Activated CD4-positive, alpha-beta memory T cell treated with anti-CD3 and anti-CD28 coated beads, Interleukin-2, amount 10 ng/mL, durations not matched to agents 7 days and 5 days (primary cell): ENCODE results near the gene PREX1. TPM values are rescaled to one million over a fixed set of nuclear protein-coding genes. Genes with fewer than 3 reads are reported as not detected.

ENCODE experiments used
- CTCF ChIA-PET: fragments of 350-600 bp; sonication (Branson Sonifier 250); formaldehyde crosslinking; loops from one replicate; lab custom pipeline; 2021; ENCODE audit warnings: antibody characterized with exemption, inconsistent platforms; lab: Charles Lee
- POLR2A ChIA-PET: fragments of 350-600 bp; sonication (Branson Sonifier 250); formaldehyde crosslinking; loops from one replicate; lab custom pipeline; 2021; ENCODE audit warnings: antibody characterized with exemption; lab: Charles Lee
- DNase-seq: peaks from one replicate; pipeline ENCODE4 v3.0.0-alpha.2; 2020
- H3K27ac Mint-ChIP-seq: one replicate; pipeline ENCODE4 v1.8.0; 2021; ENCODE audit warnings: mild to moderate bottlenecking, mixed read lengths
- H3K27me3 Mint-ChIP-seq: one replicate; pipeline ENCODE4 v1.8.0; 2021; ENCODE audit warnings: mixed read lengths
- H3K36me3 Mint-ChIP-seq: one replicate; pipeline ENCODE4 v1.8.0; 2021; ENCODE audit warnings: low read depth, mixed read lengths
- H3K4me1 Mint-ChIP-seq: one replicate; pipeline ENCODE4 v1.8.0; 2021; ENCODE audit warnings: mixed read lengths
- H3K4me3 Mint-ChIP-seq: one replicate; pipeline ENCODE4 v1.8.0; 2021; ENCODE audit warnings: mild to moderate bottlenecking, mixed read lengths
- H3K9me3 Mint-ChIP-seq: one replicate; pipeline ENCODE4 v1.8.0; 2021; ENCODE audit warnings: mixed read lengths
- total RNA-seq, 2 experiments: library from RNA; stranded (reverse); gene quantifications; one replicate each; pipeline ENCODE4 v1.2.3, GENCODE V29; 2021

Gene PREX1
- total RNA-seq, 2 experiments from 2014 or later = 158 to 160 TPM

DNA sequence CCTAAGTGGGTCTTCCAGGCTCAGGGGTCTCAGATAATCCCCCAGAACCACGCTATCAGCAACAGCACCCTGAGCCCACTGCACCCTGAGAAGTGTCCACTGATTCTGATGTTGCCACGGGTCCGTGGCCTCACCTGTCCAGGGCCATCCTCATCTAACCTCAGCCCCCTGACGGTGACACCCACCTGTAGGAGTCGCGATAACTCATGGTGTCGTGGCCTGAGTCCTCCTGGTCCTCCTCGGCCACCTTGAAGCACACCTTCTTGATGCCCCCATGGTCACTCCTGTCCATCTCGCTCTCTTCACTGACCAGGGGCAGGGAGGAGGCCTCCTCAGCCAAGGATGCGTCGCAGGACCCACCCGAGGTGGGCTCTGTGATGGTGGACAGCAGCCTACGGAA, 182.1 kb downstream of the PREX1 start:
- H3K9me3 Mint-ChIP-seq = no peaks in the 10 kb centered on the region
- ChIA-PET POLR2A (no interaction called here), CTCF (no interaction called here)
- no peak overlapping the region for H3K4me3 Mint-ChIP-seq
- H3K36me3 Mint-ChIP-seq = peaks cover 79% of the 10 kb centered on the region
- H3K4me1 Mint-ChIP-seq = peaks cover 3% of the 10 kb centered on the region
- no peak overlapping the region for H3K27ac Mint-ChIP-seq
- H3K27me3 Mint-ChIP-seq = no peaks in the 10 kb centered on the region
- DNase-seq = no peak

DNA sequence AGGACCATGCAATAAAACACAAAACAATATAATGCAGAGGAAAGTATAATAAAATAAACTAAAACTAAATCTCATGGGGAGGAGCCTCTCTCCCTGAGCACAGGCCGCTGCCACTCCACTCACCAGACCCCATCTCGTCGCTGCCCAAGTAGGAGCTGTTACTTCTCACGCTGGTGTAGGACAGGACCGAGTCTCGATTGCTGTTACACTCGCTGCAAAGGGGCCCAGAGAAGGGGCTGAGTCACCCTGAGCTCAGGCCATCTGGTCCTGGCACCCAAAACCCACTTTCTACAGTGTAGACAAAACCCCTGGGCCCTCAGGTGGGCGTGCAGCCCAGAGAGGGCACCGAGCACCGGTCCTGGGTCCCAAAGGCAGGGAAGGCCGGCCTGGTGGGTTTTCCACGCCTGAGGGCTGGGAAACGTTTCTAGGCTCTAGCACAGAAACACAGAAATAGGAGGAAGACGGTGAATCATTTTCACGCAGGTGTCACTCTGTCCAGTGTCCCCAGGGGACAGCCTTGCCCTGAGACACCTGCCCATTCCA, 183.4 kb downstream of the PREX1 start:
- POLR2A ChIA-PET = no interaction called here
- CTCF ChIA-PET = interaction anchor here (1.6 kb wide), 1 partner anchor 24 kb away, joined by 4 read pairs; no protein-coding TSS in a partner anchor
- Mint-ChIP-seq H3K4me3 (no peak overlapping the region), H3K4me1 (peaks cover 13% of the 10 kb centered on the region), H3K27ac (peak overlapping the region; percentile 6), H3K27me3 (no peaks in the 10 kb centered on the region), H3K9me3 (no peaks in the 10 kb centered on the region), H3K36me3 (peaks cover 79% of the 10 kb centered on the region)
- no peak for DNase-seq

DNA sequence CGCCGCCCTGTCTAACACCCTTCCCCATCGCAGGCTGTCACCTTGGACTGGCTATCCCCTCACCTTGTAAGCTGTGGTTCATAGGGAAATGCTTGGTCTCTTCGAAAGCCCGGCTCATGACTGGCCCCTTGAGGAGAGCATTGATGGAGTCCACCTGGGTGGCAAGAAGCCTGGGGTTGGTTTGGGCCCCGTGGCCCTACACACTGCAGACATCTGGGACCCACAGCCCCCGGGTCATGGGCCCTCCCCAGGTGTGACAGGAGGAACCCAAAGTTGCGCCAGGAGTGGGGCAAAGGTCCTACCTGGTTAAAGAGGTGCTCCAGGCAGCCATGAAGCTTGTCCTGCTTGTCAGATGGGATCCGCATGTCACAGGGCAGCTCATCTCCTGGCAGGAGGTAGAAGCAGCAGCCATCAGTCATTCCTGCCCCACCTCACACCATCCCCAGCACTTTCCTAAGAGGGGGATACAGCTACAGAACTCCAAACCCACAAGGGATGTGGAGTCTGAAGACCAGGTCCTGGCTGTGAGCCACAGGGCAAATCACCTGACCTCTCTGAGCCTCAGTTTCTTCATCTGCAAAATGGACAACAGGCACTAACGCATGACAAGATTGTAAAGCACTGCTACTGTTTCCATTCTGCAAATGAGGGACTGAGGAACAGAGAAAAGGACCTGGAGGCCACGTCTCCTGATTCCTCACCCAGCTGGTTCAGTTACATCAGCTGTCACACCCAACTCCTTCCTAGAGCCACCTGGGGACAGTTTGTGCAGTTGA, 185.5 kb downstream of the PREX1 start:
- no peak for DNase-seq
- Mint-ChIP-seq H3K4me1 (peaks cover 28% of the 10 kb centered on the region), H3K27ac (no peak overlapping the region), H3K9me3 (no peaks in the 10 kb centered on the region), H3K4me3 (no peak overlapping the region), H3K36me3 (peaks cover 75% of the 10 kb centered on the region), H3K27me3 (no peaks in the 10 kb centered on the region)
- POLR2A ChIA-PET = no interaction called here
- CTCF ChIA-PET = no interaction called here

DNA sequence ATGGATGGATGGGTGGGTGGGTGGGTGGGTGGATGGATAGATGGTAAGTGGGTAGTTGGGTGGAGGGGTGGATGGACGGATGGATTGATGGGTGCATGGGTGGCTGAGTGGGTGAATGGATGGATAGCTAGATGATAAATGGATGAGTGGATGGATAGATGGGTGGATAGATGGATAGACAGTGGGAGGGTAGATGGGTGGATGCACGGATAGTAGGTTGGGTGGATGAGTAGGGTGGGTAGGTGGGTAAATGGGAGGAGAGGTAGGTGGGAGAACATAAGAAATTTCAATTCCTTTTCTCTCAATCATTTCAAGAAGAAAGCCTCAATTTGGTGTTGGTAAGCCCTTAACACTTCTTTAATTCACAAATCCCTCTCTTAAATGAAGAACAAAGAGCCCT, 186.9 kb downstream of the PREX1 start:
- H3K9me3 Mint-ChIP-seq = no peaks in the 10 kb centered on the region
- H3K4me1 Mint-ChIP-seq = peaks cover 29% of the 10 kb centered on the region
- no peaks in the 10 kb centered on the region for H3K27me3 Mint-ChIP-seq
- no peak overlapping the region for H3K4me3 Mint-ChIP-seq
- DNase-seq = no peak
- H3K27ac Mint-ChIP-seq = no peak overlapping the region
- H3K36me3 Mint-ChIP-seq = peaks cover 70% of the 10 kb centered on the region
- ChIA-PET POLR2A (no interaction called here), CTCF (no interaction called here)

DNA sequence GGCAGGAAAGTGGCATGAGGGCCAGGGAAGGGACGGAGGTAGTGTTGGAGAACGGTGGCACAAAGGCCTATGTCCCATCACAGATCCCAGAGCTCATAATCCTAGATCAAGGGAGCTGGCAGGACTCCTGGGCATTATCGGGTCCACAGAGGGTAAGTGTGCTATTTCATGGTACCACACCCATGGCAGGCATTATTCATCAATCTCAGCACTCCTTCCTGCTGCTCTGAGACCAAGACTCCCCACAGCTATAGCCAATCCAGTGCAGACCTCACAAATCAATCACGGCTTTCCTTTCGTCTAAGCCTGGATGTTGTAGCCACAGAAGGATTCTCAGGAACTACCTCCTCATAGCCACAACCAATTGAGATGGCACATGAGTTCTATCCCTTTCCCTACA, 187.9 kb downstream of the PREX1 start:
- H3K4me3 Mint-ChIP-seq = no peak overlapping the region
- POLR2A ChIA-PET = no interaction called here
- DNase-seq = no peak
- no peaks in the 10 kb centered on the region for H3K27me3 Mint-ChIP-seq
- H3K9me3 Mint-ChIP-seq = no peaks in the 10 kb centered on the region
- peaks cover 38% of the 10 kb centered on the region for H3K4me1 Mint-ChIP-seq
- peak overlapping the region; percentile 63 for H3K27ac Mint-ChIP-seq
- peaks cover 70% of the 10 kb centered on the region for H3K36me3 Mint-ChIP-seq
- CTCF ChIA-PET = interaction anchor here (0.5 to 0.6 kb wide), 2 partner anchors 265 to 745 kb away, joined by 3 read pairs; no protein-coding TSS in a partner anchor

DNA sequence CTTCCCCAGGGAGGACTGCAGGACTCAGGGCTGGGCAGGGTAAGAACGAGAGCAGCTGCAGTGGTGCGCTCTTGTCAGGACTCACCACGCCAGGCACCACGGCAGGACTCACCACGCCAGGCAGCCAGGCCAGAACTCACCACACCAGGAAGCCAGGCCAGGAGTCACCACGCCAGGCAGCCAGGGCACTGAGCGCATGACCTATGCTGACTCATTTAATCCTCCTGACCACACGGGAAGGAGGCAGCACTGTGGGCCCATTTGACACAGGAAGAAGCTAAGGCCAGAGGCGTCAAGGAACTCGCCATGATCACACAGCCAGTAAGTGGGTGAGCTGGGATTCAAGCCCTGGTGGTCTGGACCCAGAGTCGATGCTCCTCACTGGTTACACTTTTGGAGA, 189.3 kb downstream of the PREX1 start:
- H3K4me1 Mint-ChIP-seq = peaks cover 45% of the 10 kb centered on the region
- no peaks in the 10 kb centered on the region for H3K9me3 Mint-ChIP-seq
- ChIA-PET CTCF (interaction anchor here (1.7 kb wide), 1 partner anchor 266 kb away, joined by 4 read pairs; no protein-coding TSS in a partner anchor), POLR2A (no interaction called here)
- H3K27me3 Mint-ChIP-seq = no peaks in the 10 kb centered on the region
- peaks cover 67% of the 10 kb centered on the region for H3K36me3 Mint-ChIP-seq
- peak; percentile 38 for DNase-seq
- no peak overlapping the region for H3K4me3 Mint-ChIP-seq
- H3K27ac Mint-ChIP-seq = peak overlapping the region; percentile 72

DNA sequence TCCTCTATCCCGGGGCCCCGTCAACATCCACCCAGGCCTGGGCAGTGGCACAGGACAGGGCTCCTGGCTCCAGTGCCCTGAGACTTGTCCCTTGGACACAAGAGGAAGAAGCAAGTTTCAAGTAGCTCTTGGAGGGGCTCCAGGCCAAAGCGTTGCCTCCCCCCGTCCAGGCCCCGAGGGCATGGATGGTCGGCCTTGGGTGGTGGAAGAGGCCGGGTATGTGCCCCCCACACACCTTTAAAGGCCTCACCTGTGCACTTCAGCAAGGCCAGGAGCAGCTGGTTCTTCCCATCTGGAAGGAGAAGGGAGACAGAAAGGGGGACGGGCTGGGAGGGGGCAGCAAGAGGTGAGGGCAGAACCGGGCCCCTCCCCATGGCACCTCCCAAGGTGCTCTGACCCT, 190.3 kb downstream of the PREX1 start:
- peaks cover 73% of the 10 kb centered on the region for H3K36me3 Mint-ChIP-seq
- no peak overlapping the region for H3K27ac Mint-ChIP-seq
- DNase-seq = no peak
- peaks cover 53% of the 10 kb centered on the region for H3K4me1 Mint-ChIP-seq
- POLR2A ChIA-PET = no interaction called here
- CTCF ChIA-PET = interaction anchor here (0.6 to 3.2 kb wide), 3 partner anchors 268 to 559 kb away, joined by 4 to 20 read pairs (median 4); no protein-coding TSS in a partner anchor
- no peak overlapping the region for H3K4me3 Mint-ChIP-seq
- H3K27me3 Mint-ChIP-seq = no peaks in the 10 kb centered on the region
- H3K9me3 Mint-ChIP-seq = no peaks in the 10 kb centered on the region

DNA sequence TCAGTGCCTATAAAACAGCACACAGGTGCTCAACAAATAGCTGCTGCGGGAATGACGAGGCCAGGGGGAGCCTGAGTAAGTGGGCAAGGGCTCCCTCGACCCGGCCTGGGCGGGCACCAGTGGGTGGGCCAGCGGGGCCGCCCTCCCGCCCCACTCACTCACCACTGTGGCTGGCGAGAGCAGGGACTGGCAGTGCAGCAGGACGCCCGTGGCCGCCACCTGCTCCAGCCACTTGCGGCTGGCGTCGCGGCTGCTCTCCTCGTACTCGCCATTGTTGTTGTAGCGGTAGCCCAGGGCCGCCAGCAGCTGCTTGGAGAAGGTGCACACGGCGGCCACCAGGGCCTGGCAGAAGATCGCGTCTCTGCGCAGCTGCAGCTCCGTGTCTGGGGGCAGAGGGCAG, 191.5 kb downstream of the PREX1 start:
- Mint-ChIP-seq H3K4me1 (peaks cover 53% of the 10 kb centered on the region), H3K36me3 (peaks cover 69% of the 10 kb centered on the region)

DNA sequence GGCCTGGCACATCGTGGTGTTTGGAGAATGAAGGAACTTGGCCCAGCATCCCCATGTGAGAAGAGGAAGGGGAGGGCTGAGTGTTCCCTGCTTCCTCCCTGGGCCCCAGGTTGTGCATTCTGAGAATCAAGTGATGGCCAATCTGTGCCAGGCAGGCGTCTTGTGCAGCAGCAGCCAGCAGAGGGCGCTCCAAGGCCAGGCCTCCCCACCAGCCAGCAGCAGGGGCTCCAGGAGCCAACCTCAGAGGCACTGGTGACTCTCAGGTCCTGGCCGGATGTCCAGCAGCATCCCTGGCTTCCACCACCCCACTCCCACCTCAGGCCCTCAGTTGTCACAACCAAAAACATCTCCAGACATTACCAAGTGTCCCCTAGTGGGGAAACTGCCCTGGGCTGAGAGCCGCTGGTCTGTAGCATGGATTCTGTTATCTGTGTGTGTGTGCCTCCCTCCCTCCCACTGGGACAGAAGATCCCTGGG, 192.0 kb downstream of the PREX1 start:
- peaks cover 51% of the 10 kb centered on the region for H3K4me1 Mint-ChIP-seq
- no peaks in the 10 kb centered on the region for H3K9me3 Mint-ChIP-seq
- no peaks in the 10 kb centered on the region for H3K27me3 Mint-ChIP-seq
- CTCF ChIA-PET = interaction anchor here (0.6 to 3.2 kb wide), 6 partner anchors 11 to 270 kb away, joined by 3 to 20 read pairs (median 3); no protein-coding TSS in a partner anchor
- peaks cover 70% of the 10 kb centered on the region for H3K36me3 Mint-ChIP-seq
- peak overlapping the region; percentile 63 for H3K27ac Mint-ChIP-seq
- peak; percentile 74 for DNase-seq
- POLR2A ChIA-PET = no interaction called here
- H3K4me3 Mint-ChIP-seq = no peak overlapping the region

More for the DNA sequence above, 191.5 kb downstream of the PREX1 start:
- no peaks in the 10 kb centered on the region for H3K9me3 Mint-ChIP-seq
- H3K4me3 Mint-ChIP-seq = no peak overlapping the region
- ChIA-PET CTCF (interaction anchor here (3.2 kb wide), 1 partner anchor 269 kb away, joined by 20 read pairs; no protein-coding TSS in a partner anchor), POLR2A (no interaction called here)
- no peak overlapping the region for H3K27ac Mint-ChIP-seq
- DNase-seq = no peak
- no peaks in the 10 kb centered on the region for H3K27me3 Mint-ChIP-seq

DNA sequence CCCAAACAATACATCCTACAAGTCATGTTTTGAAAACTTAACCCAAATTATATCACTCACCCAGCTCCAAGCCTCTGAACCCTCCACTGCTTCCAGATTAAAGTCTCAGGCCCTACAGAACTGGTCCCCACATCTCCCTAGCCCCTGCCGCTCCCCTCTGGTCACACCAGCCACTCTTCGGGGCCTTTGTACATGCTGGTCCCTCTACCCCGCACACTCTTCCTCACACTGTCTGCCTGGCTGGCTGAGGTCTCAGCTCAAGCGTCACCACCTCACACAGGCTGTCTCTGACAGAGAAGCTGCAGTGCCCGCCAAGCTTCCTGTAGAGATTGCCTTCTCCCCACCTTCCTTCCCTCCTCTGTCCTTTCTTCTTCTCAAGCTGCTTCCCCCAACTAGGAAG, 192.4 kb downstream of the PREX1 start:
- Mint-ChIP-seq H3K27ac (peak overlapping the region; percentile 63), H3K4me1 (peaks cover 47% of the 10 kb centered on the region), H3K4me3 (no peak overlapping the region), H3K9me3 (no peaks in the 10 kb centered on the region), H3K27me3 (no peaks in the 10 kb centered on the region), H3K36me3 (peaks cover 67% of the 10 kb centered on the region)
- CTCF ChIA-PET = interaction anchor here (0.6 to 3.2 kb wide), 7 partner anchors 12 to 270 kb away, joined by 3 to 20 read pairs (median 3); no protein-coding TSS in a partner anchor
- no peak for DNase-seq
- POLR2A ChIA-PET = no interaction called here

DNA sequence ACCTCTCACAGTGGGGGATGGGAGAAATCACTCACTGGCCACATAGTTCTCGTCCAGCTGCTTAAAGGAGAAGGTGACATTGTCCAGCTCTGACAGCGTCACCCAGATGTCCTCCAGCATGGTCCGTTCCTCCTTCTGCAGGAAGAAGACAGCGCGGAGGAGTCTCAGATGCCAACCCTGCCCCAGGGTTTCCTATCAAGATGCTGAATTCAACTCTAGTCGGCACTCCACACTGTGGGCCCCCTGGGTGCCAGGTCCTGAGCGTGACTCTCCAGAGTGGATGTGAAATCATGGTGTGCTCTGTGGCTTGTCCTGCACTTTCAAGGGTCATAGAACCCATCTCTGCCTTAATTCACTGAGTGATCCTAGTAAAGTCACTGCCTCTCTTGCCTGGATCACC, 193.2 kb downstream of the PREX1 start:
- Mint-ChIP-seq H3K9me3 (no peaks in the 10 kb centered on the region), H3K4me1 (peaks cover 41% of the 10 kb centered on the region), H3K36me3 (peaks cover 68% of the 10 kb centered on the region), H3K27ac (peak overlapping the region; percentile 1), H3K4me3 (no peak overlapping the region), H3K27me3 (no peaks in the 10 kb centered on the region)
- ChIA-PET POLR2A (no interaction called here), CTCF (interaction anchor here (0.9 to 3.2 kb wide), 4 partner anchors 13 to 271 kb away, joined by 3 to 20 read pairs (median 6); no protein-coding TSS in a partner anchor)
- no peak for DNase-seq

DNA sequence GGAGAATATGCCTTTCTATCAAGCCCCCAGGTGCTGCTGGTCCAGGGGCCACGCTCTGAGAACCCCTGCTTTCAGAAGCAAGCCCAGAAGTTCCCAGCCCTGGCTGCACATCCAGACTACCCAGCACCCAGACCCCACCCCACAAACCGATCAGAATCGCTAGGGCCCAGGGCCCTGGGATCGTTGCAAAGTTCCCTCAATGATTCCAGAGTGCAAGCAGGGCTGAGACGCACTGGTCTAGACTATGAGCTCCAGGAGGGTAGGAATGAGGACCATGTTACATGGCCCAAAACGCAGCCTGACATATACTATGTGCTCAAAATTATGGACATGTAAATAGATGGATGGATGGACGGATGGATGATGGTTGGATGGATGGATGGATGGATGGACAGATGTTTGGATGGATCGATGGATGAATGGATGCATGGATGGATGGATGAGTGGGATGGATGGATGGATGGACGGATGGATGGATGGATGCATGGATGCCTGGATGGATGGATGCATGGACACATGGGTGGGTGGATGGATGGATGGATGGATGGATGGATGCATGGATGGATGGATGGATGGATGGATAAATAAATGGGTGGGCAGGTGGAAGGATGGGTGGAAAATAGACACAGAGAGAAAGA, 194.1 kb downstream of the PREX1 start:
- Mint-ChIP-seq H3K27ac (peak overlapping the region; percentile 31), H3K9me3 (no peaks in the 10 kb centered on the region), H3K4me1 (peaks cover 33% of the 10 kb centered on the region), H3K27me3 (no peaks in the 10 kb centered on the region), H3K36me3 (peaks cover 68% of the 10 kb centered on the region), H3K4me3 (no peak overlapping the region)
- DNase-seq = no peak
- CTCF ChIA-PET = interaction anchor here (1.2 to 1.5 kb wide), 2 partner anchors 14 to 272 kb away, joined by 5 to 6 read pairs; no protein-coding TSS in a partner anchor
- POLR2A ChIA-PET = no interaction called here
